ENCODE data around the gene CLDN8.

Gene CLDN8

DNA sequence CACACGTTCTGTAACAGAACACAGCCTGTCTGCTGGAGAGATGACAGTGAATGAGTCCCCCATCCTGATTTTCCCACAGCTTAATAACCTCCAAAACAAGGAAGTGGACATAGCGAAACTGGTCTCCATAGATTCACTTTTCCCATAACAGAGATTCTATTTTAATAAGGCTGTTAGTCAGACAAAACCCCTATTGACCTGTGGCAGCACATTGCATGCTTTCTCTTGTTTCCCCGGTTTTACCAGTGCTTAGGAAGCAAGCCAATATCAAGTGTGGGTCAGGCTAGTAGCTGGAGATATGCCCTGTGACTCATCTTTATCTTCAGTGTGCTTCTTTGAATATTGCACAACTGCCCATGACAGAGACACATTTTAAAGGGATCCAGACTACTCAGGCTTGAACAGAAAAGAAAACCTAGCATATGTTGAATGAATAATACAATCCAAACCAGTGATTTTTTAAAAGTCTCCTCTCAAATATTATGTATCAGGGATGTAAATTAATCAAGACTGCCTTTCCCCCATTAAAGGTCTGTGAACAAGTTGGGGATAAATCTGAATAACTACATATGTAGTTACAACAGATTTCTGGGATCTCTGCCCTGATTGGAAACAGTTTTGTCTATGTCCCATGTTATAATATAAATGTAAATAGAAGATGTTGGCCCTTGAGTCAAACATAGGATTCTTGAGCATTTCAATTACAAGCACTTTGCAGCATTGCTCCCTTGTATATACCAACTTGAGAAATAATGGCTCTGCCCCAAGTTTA, 11.9 kb upstream of the CLDN8 start:
- no peak overlapping the region for H3K4me3 Mint-ChIP-seq
- no peaks in the 10 kb centered on the region for H3K4me1 Mint-ChIP-seq (ENCODE audit: low read depth)
- no peak overlapping the region for H3K27ac Mint-ChIP-seq
- no peaks in the 10 kb centered on the region for H3K9me3 Mint-ChIP-seq (ENCODE audit: low read depth)
- H3K27me3 Mint-ChIP-seq: no peaks in the 10 kb centered on the region
- no peaks in the 10 kb centered on the region for H3K36me3 Mint-ChIP-seq

GRCh38 chr21:30227128-30227527, 11.2 kb upstream of the CLDN8 start:
- Mint-ChIP-seq H3K27me3 (no peaks in the 10 kb centered on the region), H3K4me3 (no peak overlapping the region), H3K9me3 (ENCODE audit: low read depth) (no peaks in the 10 kb centered on the region), H3K4me1 (ENCODE audit: low read depth) (no peaks in the 10 kb centered on the region), H3K36me3 (no peaks in the 10 kb centered on the region), H3K27ac (no peak overlapping the region)

GRCh38 chr21:30223596-30223995, 7.7 kb upstream of the CLDN8 start:
- Mint-ChIP-seq H3K4me1 (ENCODE audit: low read depth) (no peaks in the 10 kb centered on the region), H3K9me3 (ENCODE audit: low read depth) (no peaks in the 10 kb centered on the region), H3K27ac (no peak overlapping the region), H3K4me3 (no peak overlapping the region), H3K27me3 (peaks cover 3% of the 10 kb centered on the region), H3K36me3 (no peaks in the 10 kb centered on the region)

- no peaks in the 10 kb centered on the region for H3K9me3 Mint-ChIP-seq (ENCODE audit: low read depth)
- no peak overlapping the region for H3K27ac Mint-ChIP-seq
- peaks cover 3% of the 10 kb centered on the region for H3K27me3 Mint-ChIP-seq
- H3K36me3 Mint-ChIP-seq: no peaks in the 10 kb centered on the region
- H3K4me3 Mint-ChIP-seq: no peak overlapping the region
- no peaks in the 10 kb centered on the region for H3K4me1 Mint-ChIP-seq (ENCODE audit: low read depth)
These were observed 6.8 kb upstream of the CLDN8 start for GRCh38 chr21:30222724-30223123.

DNA sequence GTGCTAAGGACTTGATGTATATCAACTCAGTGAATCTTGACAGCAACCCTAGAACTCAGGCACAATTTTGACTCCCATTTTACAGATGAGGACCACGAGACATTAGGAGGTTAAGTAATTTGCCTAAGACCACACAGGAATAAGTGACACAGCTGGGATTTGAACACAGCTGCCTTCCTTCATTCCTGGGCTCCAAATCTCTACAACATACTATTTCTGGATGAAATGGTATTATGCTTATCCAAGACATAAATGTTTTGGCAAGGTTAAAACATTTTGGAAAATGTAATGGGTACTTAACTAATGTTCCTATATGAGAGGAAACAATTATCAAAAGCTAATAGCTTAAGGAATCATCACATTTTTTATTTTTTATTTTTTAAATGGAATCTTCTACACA, 4.8 kb downstream of the CLDN8 start:
- Mint-ChIP-seq H3K27me3 (no peaks in the 10 kb centered on the region), H3K4me3 (no peak overlapping the region), H3K36me3 (no peaks in the 10 kb centered on the region), H3K4me1 (ENCODE audit: low read depth) (no peaks in the 10 kb centered on the region), H3K27ac (no peak overlapping the region), H3K9me3 (ENCODE audit: low read depth) (peaks cover 4% of the 10 kb centered on the region)

DNA sequence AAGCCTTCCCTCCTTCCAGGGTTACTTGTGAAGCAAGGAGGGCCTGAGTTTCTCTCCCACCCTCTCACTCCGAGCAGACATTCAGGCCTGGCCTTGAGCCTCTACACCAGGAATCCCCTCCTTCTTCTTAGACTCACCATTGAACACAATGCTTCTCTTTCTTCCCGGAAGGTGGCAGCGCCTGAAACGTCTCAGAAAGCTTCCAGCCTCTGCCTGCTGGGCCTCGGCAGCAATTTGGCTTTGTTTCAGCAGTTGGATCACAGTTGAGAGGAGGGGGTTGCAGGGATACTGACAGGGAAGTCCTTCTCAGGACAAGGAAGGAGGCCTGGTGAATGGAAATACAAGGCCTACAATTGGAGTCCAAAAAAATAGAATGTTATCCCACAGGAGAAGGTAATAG, 6.3 kb downstream of the CLDN8 start:
- Mint-ChIP-seq H3K27me3 (peaks cover 1% of the 10 kb centered on the region), H3K4me1 (ENCODE audit: low read depth) (no peaks in the 10 kb centered on the region), H3K4me3 (no peak overlapping the region), H3K27ac (no peak overlapping the region), H3K36me3 (no peaks in the 10 kb centered on the region), H3K9me3 (ENCODE audit: low read depth) (peaks cover 4% of the 10 kb centered on the region)

- Mint-ChIP-seq H3K4me3 (no peak overlapping the region), H3K27me3 (peaks cover 2% of the 10 kb centered on the region), H3K4me1 (ENCODE audit: low read depth) (no peaks in the 10 kb centered on the region), H3K27ac (no peak overlapping the region), H3K9me3 (ENCODE audit: low read depth) (peaks cover 4% of the 10 kb centered on the region), H3K36me3 (no peaks in the 10 kb centered on the region)
These were observed 8.7 kb downstream of the CLDN8 start for GRCh38 chr21:30207252-30207579.

DNA sequence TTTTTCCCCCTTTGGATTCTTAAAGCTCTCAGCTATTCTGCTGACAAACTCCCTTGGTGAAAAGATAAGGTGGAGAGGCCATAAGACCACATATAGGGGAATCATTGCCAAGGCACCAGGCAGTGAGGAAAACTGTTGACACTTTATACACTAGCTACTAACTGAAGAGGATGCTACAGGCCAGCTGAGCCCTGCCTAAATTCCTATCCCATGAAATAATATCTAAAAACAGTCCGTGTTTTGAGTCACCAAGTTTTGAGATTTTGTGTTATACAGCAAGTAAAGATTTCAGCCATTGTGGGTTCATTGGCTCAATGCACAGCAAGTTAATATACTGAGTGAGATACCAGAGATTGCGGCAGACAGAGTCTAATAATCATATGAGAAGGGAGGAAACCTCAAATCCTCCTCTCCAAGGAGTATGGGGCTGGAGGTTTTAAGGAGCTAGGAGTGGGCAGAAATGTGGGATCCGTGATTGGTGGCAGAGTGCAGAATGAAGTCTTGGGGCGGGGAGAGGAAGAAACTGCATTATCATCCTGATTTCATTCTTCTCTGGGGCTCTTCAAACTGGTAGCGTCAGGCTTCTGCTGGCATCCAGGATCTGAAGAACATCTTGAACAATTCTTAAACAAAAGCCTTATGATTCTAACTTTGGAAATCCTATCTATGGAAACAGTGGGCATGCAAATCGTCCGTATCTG, 9.2 kb downstream of the CLDN8 start:
- H3K27me3 Mint-ChIP-seq: peaks cover 2% of the 10 kb centered on the region
- no peaks in the 10 kb centered on the region for H3K36me3 Mint-ChIP-seq
- no peak overlapping the region for H3K4me3 Mint-ChIP-seq
- H3K27ac Mint-ChIP-seq: no peak overlapping the region
- peaks cover 4% of the 10 kb centered on the region for H3K9me3 Mint-ChIP-seq (ENCODE audit: low read depth)
- no peaks in the 10 kb centered on the region for H3K4me1 Mint-ChIP-seq (ENCODE audit: low read depth)

DNA sequence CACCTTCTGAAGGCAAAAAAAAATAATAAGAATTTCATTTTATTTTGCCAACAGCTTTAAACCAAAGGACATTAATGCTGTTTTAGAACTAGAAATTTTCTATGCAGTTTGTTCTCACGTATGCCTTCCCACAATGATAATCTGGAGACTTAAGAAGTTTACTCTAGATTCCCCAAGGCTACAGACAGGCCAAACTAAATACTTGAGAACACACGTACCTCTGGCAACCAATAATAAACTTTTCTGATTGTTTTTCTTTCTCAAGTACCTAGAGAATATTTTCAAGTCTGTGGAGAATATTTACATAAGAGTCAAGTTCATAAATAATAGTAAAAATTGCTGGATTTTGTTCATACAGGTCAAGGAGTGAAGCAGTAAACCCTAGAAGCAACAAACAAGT, 15.9 kb downstream of the CLDN8 start:
- Mint-ChIP-seq H3K4me3 (no peak overlapping the region), H3K36me3 (no peaks in the 10 kb centered on the region), H3K27ac (no peak overlapping the region), H3K4me1 (ENCODE audit: low read depth) (no peaks in the 10 kb centered on the region), H3K27me3 (peaks cover 1% of the 10 kb centered on the region), H3K9me3 (ENCODE audit: low read depth) (peaks cover 7% of the 10 kb centered on the region)

DNA sequence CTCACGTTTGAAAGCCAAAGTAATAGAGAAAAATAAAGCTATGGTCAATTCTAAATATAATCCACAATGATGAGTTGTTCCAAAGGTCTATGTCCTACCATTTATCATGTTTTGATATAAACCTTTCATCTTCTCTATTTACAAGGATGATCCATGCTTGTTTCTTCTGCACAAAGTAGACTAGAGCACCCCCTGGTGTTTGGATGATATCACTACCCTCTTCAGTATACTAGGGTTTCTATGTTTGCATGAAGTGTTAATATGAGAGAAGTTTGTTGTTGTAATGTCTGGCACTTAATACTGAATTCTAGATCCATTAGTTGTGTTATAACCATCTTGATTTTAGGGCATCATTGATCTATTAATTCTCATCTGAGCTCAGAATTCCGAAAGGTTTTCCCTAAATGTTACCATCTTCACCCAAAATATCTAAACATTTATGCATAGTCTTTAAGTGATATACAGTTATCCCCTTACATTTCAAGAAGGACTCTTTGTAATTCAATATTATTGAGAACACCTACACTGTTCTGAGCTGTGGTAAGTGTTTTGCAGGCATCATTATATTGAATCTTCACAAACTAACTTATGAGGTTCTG, 21.1 kb downstream of the CLDN8 start:
- H3K4me3 Mint-ChIP-seq: no peak overlapping the region
- no peaks in the 10 kb centered on the region for H3K36me3 Mint-ChIP-seq
- no peaks in the 10 kb centered on the region for H3K9me3 Mint-ChIP-seq (ENCODE audit: low read depth)
- no peak overlapping the region for H3K27ac Mint-ChIP-seq
- peaks cover 1% of the 10 kb centered on the region for H3K27me3 Mint-ChIP-seq
- no peaks in the 10 kb centered on the region for H3K4me1 Mint-ChIP-seq (ENCODE audit: low read depth)

DNA sequence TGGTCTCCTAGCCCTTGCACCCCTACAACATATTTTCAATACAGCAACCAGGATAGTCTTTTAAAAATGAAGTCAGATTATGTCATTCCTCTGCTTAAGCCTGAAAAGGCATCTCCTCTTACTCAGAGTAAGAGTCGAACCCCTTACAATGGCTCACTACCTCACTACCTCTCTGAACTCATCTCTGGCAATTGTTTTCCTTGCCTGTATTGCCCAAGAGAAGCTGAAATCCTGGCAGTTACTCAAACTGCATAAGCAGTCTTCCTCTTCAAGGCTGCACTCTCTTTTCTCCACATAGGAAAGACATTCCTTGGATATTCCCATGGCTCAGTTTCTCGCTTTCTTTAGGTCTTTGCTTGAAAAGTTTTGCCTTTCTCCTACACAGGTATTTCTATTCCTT, 22.7 kb downstream of the CLDN8 start:
- H3K36me3 Mint-ChIP-seq: no peaks in the 10 kb centered on the region
- no peak overlapping the region for H3K4me3 Mint-ChIP-seq
- H3K4me1 Mint-ChIP-seq (ENCODE audit: low read depth): no peaks in the 10 kb centered on the region
- H3K27ac Mint-ChIP-seq: no peak overlapping the region
- H3K9me3 Mint-ChIP-seq (ENCODE audit: low read depth): no peaks in the 10 kb centered on the region
- H3K27me3 Mint-ChIP-seq: peaks cover 1% of the 10 kb centered on the region

DNA sequence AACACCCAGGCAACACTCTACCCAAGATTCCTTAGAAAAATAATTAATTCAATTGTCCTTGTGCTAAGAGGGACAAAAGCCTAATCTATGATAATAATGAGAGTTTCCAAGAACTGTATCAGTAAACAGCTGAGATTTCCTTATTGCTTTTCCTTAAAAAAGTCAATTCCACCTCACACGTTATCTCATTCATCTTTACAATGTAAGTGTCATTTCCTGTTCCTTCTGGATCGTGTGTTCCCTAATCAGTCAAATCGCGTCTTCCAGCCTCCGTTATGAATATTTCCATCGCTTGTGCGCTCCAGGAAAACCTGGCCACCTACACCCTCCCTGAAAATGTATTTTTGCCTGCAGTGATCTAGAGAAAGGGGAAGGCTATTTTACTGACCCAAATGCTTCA, 25.3 kb downstream of the CLDN8 start:
- no peaks in the 10 kb centered on the region for H3K36me3 Mint-ChIP-seq

DNA sequence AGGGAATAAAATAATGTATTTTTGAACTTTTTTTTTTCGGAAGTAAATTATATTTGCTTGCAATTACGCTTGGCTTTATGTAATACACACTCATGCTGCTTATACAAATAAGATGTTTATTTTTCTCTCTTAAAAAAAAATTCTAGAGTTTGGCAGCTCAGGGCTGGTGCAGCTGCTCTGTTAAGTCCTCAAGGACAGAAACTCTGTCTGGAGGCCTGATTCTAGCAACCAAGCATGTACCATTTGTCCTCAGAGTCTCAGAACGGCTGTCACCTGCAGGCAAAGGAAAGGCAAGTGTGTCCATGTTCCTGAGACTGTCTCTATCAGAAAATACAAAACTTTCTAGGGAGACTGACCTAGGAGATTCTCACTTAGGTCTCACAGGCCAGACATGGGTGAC, 26.1 kb downstream of the CLDN8 start:
- Mint-ChIP-seq H3K4me1 (ENCODE audit: low read depth) (no peaks in the 10 kb centered on the region), H3K36me3 (no peaks in the 10 kb centered on the region), H3K27me3 (peaks cover 1% of the 10 kb centered on the region), H3K27ac (no peak overlapping the region), H3K4me3 (no peak overlapping the region), H3K9me3 (ENCODE audit: low read depth) (no peaks in the 10 kb centered on the region)

More for the DNA sequence above, 25.3 kb downstream of the CLDN8 start:
- Mint-ChIP-seq H3K27ac (no peak overlapping the region), H3K4me3 (no peak overlapping the region), H3K27me3 (peaks cover 1% of the 10 kb centered on the region), H3K9me3 (ENCODE audit: low read depth) (no peaks in the 10 kb centered on the region), H3K4me1 (ENCODE audit: low read depth) (no peaks in the 10 kb centered on the region)

- no peaks in the 10 kb centered on the region for H3K36me3 Mint-ChIP-seq
- no peaks in the 10 kb centered on the region for H3K27me3 Mint-ChIP-seq
- H3K9me3 Mint-ChIP-seq (ENCODE audit: low read depth): no peaks in the 10 kb centered on the region
These were observed 29.7 kb downstream of the CLDN8 start for GRCh38 chr21:30186242-30186641.

DNA sequence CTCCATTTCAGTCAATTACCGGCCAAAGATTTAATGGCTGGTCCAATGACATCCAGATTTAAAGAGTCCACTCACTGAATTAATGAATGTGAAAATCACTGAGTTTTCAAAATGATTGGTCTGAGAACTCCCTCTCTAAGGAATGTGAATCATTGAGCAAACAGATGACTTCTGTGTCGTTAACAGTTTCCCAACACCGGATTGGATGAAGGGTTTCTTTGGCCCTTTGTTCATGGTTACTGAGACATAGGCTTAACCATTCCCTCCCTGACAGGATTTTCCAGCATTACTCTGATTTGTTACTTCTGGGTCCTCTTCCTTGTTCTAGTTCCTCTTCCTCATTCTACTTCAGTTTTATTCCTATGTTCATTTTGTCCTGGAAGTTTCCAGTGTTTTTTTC, 47.8 kb downstream of the CLDN8 start:
- Mint-ChIP-seq H3K4me3 (no peak overlapping the region), H3K9me3 (ENCODE audit: low read depth) (no peaks in the 10 kb centered on the region), H3K27ac (no peak overlapping the region), H3K4me1 (ENCODE audit: low read depth) (no peaks in the 10 kb centered on the region), H3K36me3 (no peaks in the 10 kb centered on the region), H3K27me3 (no peaks in the 10 kb centered on the region)

More at GRCh38 chr21:30186242-30186641, 29.7 kb downstream of the CLDN8 start:
- Mint-ChIP-seq H3K27ac (no peak overlapping the region), H3K4me3 (no peak overlapping the region), H3K4me1 (ENCODE audit: low read depth) (no peaks in the 10 kb centered on the region)
